T-helper 1 cell (primary cell): ENCODE data around the gene NR4A1.
A peak's percentile ranks its signal among the peaks of the same experiment; 100 is the strongest.

Experiments used
- DNase-seq, 5 donors: peaks; one replicate each; pipeline ENCODE4 v3.0.0-alpha.2; 2012 to 2020

Gene NR4A1

DNA sequence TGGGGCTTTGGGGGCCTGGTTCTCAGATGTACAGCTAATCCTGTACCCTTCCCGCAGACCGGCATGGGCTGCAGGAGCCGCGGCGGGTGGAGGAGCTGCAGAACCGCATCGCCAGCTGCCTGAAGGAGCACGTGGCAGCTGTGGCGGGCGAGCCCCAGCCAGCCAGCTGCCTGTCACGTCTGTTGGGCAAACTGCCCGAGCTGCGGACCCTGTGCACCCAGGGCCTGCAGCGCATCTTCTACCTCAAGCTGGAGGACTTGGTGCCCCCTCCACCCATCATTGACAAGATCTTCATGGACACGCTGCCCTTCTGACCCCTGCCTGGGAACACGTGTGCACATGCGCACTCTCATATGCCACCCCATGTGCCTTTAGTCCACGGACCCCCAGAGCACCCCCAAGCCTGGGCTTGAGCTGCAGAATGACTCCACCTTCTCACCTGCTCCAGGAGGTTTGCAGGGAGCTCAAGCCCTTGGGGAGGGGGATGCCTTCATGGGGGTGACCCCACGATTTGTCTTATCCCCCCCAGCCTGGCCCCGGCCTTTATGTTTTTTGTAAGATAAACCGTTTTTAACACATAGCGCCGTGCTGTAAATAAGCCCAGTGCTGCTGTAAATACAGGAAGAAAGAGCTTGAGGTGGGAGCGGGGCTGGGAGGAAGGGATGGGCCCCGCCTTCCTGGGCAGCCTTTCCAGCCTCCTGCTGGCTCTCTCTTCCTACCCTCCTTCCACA lies 7.6 kb downstream of the NR4A1 start:
- DNase-seq: no peak

GRCh38 chr12:52059582-52060497 lies 8.6 kb downstream of the NR4A1 start:
- DNase-seq: no peak

DNA sequence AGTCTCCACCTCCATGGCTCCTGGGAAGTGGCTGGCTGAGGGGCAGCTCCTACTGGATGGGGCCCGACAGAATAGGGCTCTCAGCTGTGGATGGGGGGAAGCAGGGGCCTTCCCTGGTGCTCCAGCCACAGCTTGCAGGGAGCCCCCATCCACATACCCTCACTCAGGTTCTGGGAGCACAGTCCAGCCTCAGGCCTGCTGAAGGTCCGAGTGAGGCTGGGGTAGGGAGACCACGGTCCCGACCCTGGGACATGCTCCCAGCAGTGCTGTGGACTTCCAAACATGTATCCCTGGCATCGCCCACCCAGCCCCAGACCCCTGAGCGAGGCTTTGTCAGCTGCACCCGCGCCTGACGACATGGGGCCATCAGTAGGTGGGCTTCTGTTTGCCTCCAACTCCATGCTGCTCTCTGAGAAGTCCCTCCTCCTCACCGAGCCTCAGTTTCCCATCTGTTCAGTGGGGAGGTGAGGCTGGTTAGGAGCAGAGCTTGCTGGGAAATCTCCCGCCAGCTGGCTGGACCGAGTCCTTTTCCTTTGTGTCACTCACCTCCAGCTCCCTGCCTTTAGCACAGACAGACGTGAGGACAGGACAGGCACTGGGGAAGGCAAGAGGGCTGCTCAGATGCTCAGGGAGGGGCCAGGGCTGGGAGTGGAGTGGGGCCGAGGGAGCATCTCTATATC lies 9.4 kb downstream of the NR4A1 start:
- DNase-seq: no peak

GRCh38 chr12:52061470-52062166 lies 10.4 kb downstream of the NR4A1 start:
- no peak for DNase-seq

DNA sequence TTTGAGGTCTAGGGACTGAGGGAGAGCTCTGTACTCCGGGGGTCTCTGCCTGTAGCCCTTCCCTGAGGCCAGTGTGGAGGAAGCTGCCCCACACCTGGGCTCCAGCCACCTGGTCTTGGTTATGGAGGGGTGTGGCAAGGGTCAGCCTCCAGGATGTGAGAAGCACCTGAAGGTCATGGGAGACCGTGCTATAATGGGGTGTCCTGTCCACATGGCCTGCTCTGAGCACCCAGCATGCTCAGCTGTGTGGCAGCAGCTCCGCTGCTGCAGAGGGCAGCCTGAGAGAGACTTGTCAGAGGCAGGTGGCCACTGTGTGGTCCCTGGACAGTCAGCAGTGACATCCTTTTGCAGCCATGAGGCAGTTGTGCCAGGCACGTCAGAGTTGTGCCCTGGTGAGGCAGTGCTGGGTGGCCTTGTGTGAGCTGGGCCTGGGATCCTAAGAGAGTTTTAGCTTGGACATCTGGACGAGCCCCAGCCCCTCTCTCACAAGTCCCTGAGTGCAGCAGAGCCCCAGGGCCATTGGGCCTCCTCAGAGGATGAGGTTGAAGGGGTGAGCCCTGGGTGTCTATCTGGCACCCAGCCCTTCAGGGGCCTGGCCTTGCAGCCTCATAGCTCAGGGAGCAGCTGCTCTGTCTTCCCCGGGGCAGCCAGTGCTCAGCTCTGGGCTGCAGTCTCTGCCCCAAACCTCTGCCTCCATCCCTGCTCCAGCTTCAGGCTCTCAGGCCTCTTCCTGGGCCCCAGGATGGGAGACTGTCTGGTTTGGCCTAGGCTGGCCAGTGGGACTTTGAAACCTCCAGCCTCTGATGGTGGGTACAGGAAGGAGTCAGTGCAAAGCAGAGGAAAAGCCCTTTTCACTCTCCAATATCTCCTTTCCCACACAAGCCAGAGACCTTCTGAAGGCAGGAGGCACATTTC lies 11.2 kb downstream of the NR4A1 start:
- no peak for DNase-seq

- DNase-seq: no peak
Measured at GRCh38 chr12:52063082-52063924, 12.1 kb downstream of the NR4A1 start.

- no peak for DNase-seq
Measured at GRCh38 chr12:52063981-52064649, 12.9 kb downstream of the NR4A1 start.

DNA sequence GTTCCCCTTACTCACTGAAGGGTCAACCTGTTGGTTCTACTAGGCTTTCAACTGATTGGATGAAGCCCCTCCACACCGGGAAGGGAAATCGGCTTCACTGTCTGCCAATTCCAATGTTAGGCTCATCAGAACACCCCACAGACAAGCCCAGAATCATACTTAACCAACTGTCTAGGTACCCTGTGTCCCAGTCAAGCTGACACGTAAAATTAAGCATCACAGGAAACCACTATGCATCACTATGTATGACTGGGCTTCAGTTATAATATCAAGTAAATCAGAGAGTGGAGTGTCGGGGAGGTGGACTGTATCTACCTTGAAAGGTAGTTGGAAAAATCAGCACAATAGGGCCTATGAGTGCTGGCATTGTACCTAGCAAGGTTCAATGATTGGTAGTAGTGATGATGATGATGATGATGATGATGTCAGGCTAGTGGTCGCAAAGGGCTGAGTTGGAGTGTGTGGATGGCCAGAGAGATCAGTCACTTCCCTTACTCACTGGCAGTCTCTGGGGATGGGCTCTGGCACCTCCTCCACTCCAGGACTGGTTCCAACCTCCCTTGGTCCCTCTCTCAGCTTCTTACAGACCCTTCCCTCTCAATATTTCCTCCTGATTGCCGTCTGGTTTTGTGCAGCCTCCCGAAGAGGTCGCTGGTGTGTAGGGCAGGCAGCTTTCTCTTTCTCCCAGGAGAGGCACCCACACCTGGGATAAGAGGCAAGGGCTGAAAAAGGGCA lies 15.3 kb downstream of the NR4A1 start:
- no peak for DNase-seq

GRCh38 chr12:52067081-52067374 lies 15.8 kb downstream of the NR4A1 start:
- DNase-seq: no peak

GRCh38 chr12:52069327-52070184 lies 18.3 kb downstream of the NR4A1 start, which contains the start of gene ATG101:
TSS of gene ATG101 (plus strand) at chr12:52069978. CDS start at chr12:52073651, 3,673 bp downstream.
- peak; percentile 65 to 94 (median 78) for DNase-seq

DNA sequence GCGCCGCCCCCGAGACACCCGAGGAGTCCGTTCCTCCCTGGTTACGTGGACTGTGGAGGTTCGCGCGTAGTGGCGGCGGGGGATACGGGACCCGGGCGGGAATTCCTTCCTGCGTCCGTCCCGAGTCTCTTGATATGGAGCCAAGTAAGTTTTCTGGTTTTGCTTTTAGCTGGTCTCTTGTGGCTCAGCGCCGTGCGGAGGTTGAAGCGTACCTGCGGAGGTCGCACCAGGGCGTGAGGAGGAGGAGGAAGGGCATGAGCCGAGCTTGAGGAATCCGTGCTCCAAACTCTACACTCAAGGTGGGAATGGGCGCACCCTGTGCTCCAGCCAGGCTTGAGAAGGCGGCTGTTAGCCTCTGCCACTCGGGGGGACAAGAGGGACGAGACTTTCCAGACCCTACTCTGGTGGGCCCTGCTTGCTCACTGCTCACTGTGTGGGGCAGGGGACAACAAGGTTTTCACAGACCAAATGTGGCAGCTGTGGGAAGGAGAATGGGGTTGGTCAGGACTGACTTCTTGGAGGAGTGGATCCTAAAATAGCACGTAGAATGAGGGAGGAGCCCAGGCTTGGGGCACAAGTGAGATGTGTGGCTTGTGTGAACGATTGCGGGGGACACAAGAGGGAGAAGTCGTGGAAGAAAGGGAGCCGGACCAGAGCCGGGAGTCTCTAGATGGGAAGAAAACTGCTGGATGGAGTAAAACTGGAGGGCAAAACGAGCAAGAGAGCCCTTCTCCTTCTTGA lies 19.1 kb downstream of the NR4A1 start:
- DNase-seq: no peak

DNA sequence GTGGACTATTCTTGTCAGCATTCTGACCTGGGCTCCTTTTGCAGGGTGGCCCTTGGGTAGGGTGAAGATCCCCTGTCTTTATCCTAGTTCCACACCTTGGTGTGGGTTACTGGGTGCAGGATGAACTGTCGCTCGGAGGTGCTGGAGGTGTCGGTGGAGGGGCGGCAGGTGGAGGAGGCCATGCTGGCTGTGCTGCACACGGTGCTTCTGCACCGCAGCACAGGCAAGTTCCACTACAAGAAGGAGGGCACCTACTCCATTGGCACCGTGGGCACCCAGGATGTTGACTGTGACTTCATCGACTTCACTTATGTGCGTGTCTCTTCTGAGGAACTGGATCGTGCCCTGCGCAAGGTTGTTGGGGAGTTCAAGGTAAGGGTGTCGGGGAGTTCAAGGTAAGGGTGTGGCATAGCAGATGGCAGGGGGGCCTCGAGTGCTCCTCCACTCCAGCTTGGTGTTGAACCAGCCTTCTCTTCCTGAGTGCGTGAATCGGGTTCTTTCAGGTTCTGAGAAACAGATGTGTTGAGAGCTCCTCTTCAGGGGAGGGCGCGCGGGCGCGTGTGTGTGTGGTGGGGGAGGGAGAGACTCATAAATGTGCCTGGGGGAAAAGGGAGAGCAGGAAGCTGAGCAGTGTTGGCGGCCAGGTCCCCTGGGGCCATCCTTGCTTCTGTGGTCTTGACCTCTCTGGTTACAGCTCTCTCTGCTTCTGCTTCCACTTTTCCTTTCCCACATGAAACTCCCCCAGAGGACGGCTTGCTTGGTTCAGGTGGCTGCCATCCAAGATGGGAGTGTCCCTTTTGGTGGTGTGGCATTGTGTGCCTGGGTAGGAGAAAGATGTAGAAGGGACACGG lies 22.5 kb downstream of the NR4A1 start:
- DNase-seq: no peak

- DNase-seq: no peak
Measured at GRCh38 chr12:52074971-52075724, 23.9 kb downstream of the NR4A1 start.

DNA sequence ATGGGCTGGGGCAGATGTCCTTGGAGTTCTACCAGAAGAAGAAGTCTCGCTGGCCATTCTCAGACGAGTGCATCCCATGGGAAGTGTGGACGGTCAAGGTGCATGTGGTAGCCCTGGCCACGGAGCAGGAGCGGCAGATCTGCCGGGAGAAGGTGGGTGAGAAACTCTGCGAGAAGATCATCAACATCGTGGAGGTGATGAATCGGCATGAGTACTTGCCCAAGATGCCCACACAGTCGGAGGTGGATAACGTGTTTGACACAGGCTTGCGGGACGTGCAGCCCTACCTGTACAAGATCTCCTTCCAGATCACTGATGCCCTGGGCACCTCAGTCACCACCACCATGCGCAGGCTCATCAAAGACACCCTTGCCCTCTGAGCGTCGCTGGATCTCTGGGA lies 25.6 kb downstream of the NR4A1 start:
- no peak for DNase-seq

DNA sequence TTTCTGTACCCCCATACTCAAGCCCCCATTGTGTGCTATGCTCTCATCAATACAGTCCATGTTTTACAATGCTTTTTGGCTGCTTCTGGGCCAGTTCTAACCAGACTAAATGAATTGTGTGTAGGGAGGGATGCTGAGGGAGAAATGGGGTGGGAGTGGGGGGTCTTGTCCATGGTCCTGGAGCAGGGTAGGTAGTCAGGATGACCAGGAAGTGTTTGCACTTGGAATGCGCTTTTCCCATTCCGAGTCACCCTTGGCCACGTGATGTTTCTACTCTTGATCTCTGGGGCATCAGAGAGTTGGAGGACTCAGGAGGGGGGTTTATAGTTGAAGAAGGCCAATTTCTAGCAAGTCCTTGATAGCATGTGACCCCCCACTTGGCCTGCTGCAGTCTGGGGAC lies 27.0 kb downstream of the NR4A1 start:
- DNase-seq: no peak
